Measurements from ENCODE around the gene SLCO2B1.

SLCO2B1 gene

DNA sequence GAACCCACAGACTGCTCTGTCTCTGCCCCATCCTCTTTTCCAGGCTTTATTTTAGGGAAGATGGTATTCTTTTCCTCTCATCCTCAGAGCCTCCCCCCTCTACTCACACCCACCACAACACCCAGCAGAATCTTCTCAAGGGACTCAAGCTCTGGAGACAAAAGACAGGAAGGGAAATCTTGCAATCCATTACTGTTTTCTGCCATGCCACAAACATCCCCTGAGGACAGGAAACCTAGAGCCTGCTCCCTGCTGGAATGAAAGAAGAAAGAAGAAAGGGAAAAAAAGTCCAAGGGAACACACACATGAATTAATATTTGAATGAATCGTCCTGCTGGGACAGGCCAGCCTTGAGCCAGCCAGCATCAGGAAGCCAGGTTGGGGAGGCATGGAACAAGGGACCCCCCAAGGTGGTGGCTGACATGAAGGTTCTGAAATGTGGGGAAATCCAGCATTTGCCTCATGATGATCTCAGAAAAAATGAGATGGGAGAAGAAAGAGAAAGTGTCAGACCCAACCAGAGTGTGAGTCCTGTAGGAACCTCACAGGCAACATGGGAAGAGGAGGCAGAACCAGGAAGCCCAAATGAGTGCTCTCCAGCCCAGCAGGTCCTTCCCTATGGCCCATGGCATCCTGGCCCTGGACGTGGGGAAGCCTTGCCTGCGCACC lies 34.0 kb downstream of the SLCO2B1 start:
- DNase-seq (ENCODE audit: extremely low read depth, low read depth) = no peak
- TF ChIP-seq, protein P1, sequence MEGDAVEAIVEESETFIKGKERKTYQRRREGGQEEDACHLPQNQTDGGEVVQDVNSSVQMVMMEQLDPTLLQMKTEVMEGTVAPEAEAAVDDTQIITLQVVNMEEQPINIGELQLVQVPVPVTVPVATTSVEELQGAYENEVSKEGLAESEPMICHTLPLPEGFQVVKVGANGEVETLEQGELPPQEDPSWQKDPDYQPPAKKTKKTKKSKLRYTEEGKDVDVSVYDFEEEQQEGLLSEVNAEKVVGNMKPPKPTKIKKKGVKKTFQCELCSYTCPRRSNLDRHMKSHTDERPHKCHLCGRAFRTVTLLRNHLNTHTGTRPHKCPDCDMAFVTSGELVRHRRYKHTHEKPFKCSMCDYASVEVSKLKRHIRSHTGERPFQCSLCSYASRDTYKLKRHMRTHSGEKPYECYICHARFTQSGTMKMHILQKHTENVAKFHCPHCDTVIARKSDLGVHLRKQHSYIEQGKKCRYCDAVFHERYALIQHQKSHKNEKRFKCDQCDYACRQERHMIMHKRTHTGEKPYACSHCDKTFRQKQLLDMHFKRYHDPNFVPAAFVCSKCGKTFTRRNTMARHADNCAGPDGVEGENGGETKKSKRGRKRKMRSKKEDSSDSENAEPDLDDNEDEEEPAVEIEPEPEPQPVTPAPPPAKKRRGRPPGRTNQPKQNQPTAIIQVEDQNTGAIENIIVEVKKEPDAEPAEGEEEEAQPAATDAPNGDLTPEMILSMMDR (IDR thresholded peaks at IDR 0.05; ENCODE audit: low read depth, low read length, missing control alignments) = no peak
- H3K4me3 ChIP-seq (replicated peaks; ENCODE audit: low read depth, low read length) = no peak overlapping the region

DNA sequence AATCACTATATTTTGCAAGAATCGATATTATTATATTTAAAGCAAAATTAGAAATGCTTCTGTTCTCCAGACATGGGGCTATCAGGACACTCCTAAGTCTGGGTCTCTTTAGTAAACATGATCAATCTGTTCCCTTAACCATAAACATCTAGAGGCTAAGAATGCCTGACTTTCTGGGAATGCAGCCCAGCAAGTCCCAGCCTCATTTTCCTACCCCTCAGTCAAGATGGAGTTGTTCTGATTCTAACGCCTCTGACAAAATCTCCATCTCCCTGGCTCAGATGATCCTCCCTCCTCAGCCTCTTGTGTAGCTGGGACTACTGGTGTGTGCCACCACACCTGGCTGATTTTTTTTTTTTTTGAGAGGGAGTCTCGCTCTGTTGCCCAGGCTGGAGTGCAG lies 35.0 kb downstream of the SLCO2B1 start:
- no peak overlapping the region for H3K4me3 ChIP-seq (replicated peaks; ENCODE audit: low read depth, low read length)
- no peak for DNase-seq (ENCODE audit: extremely low read depth, low read depth)
- TF ChIP-seq, protein P1 (IDR thresholded peaks at IDR 0.05; ENCODE audit: low read depth, low read length, missing control alignments) = no peak

DNA sequence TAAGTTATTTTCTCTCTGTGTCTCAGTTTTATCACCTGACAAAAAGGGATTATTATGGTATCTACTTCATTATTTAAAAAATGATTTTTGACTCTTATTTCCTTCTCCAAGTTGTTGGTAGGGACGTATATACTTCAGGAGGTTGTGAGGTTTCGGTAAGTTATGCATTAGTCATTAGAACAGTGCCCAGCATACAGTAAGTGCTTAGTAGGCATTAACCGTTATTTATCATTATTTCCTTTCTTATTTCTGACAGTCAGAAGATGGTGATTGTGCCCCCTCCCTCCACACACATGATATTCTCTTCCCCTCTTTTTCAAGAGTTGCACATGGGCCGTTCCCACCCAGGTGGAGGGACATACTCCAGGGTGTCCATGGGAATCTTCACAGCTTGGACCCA lies 36.1 kb downstream of the SLCO2B1 start:
- TF ChIP-seq, protein P1 (IDR thresholded peaks at IDR 0.05; ENCODE audit: low read depth, low read length, missing control alignments) = no peak
- no peak overlapping the region for H3K4me3 ChIP-seq (replicated peaks; ENCODE audit: low read depth, low read length)
- no peak for DNase-seq (ENCODE audit: extremely low read depth, low read depth)

DNA sequence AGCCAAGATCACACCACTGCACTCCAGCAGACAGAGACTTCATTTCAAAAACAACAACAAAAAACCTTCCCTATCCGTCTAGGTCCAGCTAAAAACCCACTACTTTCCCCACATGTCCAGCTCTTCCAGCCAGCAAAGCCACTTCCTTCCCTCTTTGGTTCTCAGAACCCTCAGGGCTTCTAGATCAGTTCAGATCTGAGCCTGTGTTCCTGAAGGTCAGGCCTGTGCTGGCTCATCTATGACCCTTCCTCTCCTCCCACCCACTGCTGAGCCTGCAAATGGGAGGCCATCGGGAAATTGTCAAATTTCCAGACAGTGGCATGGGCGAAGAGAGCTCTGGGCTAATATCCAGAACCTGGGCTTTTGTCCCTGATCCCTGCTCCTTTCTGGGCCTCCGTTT lies 37.8 kb downstream of the SLCO2B1 start:
- DNase-seq (ENCODE audit: extremely low read depth, low read depth) = no peak
- H3K4me3 ChIP-seq (replicated peaks; ENCODE audit: low read depth, low read length) = no peak overlapping the region
- TF ChIP-seq, protein P1 (IDR thresholded peaks at IDR 0.05; ENCODE audit: low read depth, low read length, missing control alignments) = no peak

DNA sequence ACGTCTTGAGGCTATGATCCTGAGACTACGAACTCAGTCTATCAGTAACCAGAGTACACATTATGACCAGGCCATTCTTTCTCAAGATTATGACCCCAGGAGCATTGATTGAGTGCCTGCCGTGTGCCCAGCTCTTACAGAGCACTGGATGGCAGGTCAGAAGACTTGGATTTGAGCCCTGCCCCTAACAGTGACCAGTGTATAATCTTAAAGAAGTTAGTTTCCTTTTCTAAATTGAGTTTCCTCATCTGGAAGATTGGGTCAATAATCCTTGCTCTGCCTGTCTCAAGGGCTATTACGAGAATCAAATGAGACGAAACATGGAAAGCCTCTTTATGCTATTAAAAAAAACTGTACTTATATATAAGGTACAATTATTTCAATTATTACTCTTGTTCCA lies 38.2 kb downstream of the SLCO2B1 start:
- no peak overlapping the region for H3K4me3 ChIP-seq (replicated peaks; ENCODE audit: low read depth, low read length)
- TF ChIP-seq, protein P1 (IDR thresholded peaks at IDR 0.05; ENCODE audit: low read depth, low read length, missing control alignments) = no peak
- DNase-seq (ENCODE audit: extremely low read depth, low read depth) = no peak

DNA sequence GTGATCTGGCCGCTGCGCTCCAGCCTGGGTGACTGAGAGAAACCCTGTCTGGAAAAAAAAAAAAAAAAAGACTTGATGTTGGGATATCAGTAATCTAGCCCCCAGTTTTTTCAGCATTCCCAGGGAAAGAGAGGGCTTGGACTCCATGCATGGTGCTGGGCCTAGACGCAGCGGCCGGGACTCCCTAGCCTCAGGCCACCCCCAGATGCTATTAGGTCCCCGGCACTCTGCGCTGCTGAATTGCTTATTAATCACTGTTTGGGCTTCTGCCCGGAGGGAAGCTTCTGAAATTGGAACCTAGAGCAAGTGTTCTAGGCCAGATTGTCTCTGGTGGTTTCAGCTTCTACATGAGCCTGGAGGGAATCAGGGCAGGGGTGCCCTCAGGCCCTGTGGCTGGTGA lies 39.0 kb downstream of the SLCO2B1 start:
- H3K4me3 ChIP-seq (replicated peaks; ENCODE audit: low read depth, low read length) = no peak overlapping the region
- no peak for DNase-seq (ENCODE audit: extremely low read depth, low read depth)
- TF ChIP-seq, protein P1 (IDR thresholded peaks at IDR 0.05; ENCODE audit: low read depth, low read length, missing control alignments) = no peak
